ENCODE measurements around the gene CBLB. TPM values are rescaled to one million over a fixed set of nuclear protein-coding genes. Genes with fewer than 3 reads are reported as not detected.
"Not testable (repeated sequence)": the region's sequence is repeated elsewhere in the genome, so short reads cannot be mapped to it uniquely, and the experiment has no call there.

CBLB gene
- total RNA-seq, 1 experiment from 2014 or later: 15.7 TPM

DNA sequence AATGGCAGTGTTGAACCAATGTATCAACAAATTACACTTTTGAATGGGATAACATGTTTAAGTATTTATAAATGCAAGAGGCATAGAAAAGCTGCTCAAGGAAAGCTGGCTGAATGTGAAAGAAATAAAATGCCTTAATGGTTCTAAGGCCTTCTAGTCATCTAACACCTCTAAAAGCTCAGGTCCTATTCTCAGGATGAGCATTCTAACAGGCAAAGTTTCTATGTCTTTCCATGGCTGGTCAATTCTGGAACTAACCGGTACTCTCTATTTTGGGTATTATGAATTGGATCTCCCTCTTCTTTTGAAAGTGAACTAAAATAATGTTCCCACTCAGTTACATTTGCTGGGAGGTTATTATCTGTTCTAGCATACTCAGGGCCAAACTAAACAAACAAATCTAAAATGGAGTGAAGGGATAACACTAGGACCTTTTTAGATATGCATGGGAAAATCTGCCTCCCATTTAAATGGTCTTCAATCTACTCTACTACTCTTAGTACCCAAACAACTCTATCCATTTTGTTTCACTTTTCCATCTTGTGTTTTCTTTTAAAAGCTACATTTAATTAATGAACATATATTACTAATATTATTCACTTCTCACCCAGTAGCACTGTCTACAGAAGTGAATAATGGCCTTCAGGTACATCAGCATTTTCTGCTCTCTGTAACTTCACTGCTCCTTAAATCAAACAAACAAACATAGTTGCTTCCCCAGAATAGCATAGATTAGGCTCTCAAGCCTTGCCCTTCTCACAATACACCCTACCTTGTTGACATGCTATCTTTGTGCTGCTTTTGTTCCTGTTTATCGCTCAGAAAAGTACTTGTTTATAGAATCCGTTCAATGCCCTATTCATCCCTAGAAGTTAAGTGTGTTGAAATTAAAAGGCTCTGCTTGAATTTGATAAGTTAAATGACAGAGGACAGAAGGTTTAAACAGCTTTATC, 46.4 kb downstream of the CBLB start:
- peak; percentile 28 for DNase-seq (ENCODE audit: low read depth)

DNA sequence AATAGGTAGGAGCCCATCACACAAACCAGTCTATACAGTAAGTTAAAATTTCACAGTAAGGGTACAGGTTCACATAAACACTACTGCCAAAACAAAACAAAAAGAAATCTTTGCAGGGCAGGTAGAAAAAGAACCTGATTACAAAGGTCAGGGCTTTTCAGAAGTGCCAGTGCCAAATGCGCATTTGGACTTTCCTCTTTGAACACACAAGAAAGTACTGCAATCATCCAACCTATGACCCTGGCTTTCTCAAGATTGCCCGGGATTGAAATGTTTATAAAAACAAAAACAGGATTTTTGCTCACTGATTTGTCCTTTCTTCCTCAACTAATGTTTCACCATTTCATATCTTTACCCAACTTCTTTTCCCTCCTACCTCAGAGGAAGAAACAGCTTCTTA, 47.4 kb downstream of the CBLB start:
- DNase-seq (ENCODE audit: low read depth): no peak

DNA sequence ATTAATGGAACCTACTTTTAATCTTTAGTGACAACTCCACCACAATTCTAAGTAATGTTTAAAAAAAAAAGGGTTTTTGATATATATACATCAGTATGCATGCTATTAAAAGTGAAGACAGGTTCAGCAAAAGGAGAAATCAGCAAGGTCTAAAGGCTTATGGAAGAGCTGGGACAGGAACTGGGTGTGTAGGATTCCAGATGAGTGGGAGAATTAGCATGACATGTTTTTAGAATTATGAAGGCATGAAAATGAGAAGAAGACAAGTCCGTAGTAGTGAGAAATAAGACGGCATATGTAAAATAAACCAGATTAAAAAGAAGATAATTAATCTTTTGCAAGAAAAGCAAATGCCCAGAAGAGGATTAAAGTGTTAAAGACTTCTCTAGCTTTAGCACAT, 52.0 kb downstream of the CBLB start:
- DNase-seq (ENCODE audit: low read depth): no peak

DNA sequence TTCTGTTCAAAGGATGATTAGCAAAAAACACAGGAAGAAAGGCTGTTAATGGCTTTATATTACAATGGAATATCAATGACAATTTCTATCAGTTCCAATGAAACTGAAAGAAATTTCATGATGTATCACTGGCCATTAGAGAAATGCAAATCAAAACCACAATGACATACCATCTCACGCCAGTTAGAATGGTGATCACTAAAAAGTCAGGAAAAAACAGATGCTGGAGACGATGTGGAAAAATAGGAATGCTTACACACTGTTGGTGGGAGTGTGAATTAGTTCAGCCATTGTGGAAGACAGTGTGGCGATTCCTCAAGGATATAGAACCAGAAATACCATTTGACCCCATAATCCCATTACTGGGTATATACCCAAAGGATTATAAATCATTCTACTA, 53.5 kb downstream of the CBLB start:
- DNase-seq (ENCODE audit: low read depth): not testable (repeated sequence)

DNA sequence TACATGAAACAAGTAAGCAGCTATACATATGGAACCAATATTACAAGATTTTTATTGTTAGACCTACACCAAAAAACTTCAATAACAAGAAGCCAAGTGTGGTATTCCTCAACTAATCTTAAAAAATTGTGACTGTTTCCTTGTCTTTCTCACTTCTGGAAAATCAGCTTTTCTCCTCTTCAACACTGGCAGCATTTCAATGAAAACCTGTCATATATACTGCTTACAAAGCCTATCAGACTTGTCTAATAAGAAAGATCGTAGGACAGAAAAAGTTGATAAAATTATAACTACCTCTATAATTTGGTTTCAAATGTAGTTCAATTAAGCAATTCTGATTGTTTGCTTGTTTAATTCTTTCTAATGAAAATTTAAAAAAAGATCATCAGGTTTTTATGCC, 55.1 kb downstream of the CBLB start:
- DNase-seq (ENCODE audit: low read depth): no peak

DNA sequence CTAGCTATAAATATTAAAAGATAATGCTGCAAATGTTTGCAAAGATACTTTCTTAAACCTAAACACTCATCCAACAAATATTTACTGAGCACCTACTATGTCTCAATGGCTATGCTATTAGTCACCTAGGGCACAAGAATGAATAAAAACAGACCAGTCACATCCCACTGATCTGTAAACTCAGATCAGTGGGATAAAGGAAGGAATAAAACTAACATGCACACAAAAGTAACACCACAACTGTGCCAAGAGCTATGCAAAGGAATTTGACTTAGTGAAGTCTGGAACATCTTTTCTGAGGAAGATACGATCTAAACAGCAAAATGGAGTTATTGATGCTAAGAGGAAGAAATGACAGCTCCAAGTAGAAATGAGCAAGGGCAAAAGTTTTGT, 56.6 kb downstream of the CBLB start:
- DNase-seq (ENCODE audit: low read depth): peak; percentile 68

DNA sequence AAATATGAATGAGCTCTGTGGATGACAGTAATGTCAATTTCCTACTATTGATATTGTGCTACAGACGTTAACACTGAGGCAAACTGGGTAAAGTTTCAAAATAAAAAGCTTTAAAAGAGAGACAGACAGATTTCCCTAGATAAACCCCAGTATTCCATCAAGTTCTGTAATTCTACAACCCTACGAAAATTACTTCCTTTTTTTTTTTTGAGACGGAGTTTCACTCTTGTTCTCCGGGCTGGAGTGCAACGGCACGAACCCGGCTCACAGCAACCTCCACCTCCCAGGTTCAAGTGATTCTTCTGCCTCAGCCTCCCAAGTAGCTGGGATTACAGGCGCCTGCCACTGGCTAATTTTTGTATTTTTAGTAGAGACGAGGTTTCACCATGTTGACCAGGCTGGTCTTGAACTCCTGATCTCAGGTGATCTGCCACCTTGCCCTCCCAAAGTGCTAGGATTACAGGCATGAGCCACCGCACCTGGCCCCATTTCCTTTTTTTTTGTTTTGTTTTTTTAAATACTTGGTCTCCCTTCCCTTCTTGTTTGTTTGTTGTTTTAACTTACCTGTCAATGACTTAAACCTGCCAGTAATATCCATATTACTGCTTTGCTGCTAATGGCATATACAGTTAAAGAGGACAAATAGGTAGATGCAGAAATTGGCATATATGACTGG, 57.2 kb downstream of the CBLB start:
- DNase-seq (ENCODE audit: low read depth): no peak

DNA sequence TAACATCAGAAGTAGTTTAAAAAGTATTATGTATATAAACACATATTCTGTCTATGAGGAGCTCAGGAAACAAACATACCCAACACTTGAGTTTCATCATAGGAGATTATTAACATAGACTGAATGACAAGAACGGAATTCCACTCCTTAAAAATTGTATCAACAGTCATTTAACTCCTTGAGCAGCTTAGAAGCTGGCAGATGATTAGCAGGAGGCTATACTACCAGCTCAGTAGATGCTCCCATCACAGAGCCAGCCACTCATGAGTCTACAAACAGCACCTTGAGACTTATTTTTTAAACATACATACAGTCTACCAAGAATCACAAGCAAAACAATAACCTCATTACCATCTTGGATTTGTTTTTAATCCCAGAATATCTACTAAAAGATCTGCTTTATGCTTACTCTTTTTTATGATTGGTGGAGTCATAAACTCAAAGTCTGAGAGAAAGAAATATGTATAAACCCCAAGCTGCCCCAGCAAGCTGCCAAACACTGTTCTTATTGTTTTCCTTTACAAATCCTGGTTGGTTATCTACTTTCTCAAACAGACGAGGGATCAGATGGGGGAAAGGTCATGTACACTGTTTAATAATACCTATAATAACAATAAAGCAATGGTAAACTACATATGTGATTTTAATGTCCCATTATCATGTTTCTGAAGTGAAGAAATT, 59.5 kb downstream of the CBLB start:
- no peak for DNase-seq (ENCODE audit: low read depth)

DNA sequence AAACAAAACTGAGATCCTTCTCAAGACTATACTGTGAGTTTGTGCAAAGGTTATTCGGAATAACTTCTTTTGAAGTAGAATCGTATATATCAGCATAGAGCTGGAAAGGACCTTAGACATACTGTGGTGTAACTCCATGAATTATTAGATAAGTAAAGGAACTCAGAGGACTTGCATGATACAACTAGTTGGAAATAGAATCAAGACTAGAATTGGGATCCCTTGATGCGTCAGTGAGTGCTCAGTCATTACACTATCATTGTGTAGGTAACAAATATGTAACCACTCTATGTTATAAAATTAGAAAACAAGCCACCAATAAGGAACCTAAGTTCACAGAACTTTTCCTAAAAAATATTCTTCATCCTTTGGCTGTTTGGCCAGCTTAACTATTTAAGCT, 61.1 kb downstream of the CBLB start:
- DNase-seq (ENCODE audit: low read depth): no peak

DNA sequence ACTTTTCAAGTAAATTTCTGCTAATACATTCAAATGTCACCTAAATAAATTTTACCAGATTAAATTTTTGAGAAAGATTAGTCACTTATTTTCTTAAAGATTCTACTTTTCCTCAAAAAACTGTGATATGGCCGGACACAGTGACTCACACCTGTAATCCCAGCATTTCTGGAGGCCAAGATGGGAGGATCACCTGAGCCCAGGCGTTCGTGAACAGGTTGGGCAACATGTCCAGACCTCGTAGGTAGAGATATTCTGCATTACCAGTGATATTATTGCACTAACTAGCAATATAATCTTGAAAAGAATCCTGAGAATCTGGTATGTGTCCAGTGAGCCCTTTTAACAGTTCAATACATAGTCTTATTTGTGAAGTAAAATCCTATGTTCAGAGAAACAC, 61.7 kb downstream of the CBLB start:
- no peak for DNase-seq (ENCODE audit: low read depth)

DNA sequence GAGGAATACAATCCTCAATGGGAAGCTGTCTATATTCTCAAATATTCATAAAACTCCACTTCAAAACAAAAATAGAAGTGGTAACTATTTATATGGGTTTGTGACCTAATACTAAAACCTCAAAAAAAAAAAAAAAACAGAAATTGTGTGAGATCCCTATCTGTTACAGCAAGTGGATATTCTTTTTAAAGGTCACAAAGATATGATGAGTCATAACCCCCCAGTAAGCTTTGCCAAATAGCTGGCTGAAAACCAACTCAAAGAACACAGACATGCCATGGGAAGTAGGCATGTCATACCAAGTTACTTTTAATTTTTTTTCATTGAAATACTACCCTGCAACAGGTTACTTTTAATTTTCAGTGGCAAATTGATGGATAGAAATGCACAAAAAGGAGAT, 62.5 kb downstream of the CBLB start:
- peak; percentile 94 for DNase-seq (ENCODE audit: low read depth)

DNA sequence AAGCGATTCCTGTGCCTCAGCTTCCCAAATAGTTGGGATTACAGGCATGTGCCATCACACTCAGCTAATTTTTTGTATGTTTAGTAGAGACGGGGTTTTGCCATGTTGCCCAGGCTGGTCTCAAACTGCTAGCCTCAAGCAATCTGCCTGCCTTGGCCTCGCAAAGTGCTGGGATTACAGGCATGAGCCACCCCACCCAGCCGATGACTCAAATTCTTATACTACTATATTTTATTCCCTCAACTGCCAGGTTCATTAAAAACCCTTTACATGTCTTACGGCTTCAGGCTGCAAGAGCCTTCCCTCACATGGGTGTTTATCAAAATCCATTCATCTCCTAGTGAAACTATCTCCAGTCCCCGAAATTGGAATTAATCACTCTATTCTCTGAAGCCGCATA, 63.4 kb downstream of the CBLB start:
- DNase-seq (ENCODE audit: low read depth): no peak

DNA sequence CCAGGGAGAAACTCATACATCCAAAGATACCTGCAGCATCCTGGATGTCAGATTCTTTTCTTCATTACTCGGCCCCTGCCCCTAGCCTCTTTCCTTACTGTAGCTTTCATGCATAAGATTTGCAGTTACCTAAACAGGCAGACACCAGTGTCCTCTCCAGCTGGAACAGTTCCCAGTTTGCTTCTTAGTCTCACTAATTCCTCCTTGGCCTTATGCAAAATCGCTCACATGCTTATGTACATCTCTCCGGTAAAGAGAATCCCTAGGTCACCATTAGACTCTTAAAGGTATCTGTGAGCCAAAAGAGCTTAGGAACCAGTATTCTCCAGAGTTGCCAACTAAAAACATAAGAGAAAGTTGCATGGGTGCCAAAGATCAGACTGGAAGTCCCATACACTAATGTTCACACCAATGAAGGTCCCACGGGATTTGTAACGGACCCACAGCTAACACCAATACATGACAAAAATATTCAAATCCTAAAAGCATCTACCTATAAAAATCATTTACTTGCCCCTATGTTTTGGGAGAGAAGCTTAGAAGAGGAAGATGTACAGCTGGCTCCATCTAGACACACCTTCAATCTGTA, 66.6 kb downstream of the CBLB start:
- DNase-seq (ENCODE audit: low read depth): no peak

DNA sequence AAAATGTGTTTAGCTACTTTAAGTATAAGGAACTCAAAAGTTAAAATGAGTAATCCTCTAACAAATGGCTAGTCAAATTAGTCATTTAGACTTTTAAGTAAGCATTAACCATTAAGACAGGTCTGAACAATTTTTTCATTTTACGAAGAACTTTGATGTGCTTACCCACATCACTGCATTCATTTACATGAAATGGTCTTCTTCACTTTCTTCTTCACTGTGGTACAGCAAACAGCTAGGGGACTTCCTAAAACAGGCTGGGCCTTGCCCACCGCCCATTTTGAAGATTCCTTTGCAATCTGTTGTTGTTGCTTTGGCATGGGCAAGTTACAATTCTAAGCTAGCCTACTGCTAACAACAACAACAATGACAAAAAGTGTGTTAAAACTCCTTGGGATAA, 67.4 kb downstream of the CBLB start:
- DNase-seq (ENCODE audit: low read depth): no peak

DNA sequence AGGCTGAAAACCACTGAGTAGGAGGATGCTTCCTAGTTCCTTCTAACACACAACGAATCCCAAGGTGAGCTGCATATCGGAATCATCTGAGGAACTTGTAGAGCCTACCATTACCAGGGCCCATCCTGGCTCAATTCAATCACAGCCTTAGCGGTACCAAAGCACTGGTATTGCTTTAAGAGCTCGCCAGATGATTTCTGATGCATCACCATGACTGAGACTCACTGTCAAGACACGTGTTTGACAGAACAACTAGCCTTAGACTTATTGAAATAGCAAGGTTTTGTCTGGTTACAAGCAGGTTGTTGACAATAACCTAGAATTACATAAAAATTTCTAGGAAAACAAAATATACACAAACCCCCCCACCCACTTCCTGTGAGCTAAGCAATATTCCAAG, 68.5 kb downstream of the CBLB start:
- DNase-seq (ENCODE audit: low read depth): peak; percentile 7

DNA sequence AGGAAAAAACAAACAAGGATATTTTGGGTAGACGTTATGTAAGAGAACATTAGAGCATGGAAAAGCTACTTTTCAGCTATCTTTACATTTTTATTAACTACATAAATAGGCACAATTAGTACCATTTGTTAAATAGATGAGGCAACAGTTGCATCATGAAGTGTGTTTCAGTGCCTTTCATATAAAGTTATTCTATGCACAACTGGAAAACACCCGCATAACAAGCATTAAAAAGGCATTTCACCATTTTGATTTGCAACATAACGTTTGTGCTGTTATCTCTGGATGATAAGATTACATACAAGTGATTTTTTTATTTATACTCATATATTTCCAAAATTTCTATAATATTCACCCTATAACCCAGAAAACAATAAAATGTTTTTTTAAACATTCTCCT, 69.5 kb downstream of the CBLB start:
- no peak for DNase-seq (ENCODE audit: low read depth)

DNA sequence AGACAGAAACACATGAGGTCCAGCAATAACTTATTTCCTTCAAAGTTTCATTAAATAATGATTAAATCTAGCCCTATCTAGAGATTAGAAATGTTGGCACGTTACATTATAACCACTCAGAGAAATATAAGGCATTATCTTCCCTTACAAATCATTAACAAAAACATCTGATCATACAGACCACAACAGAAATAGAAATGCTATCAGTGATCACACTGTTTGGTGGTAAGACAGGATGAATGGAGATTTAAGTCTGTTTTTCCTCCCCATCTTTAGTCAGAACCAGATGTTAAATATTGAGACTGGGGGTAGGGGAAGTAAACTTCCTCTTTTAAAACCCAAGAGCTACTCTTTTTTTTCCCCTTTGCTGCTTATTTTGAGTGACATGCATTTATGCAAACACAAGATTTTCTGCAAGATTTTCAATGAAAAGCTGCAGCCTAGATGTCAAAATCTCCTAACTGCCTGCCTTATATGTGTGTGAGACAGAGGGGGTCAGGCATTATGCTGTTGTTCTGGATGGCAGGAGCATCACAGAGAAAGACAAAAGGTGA, 70.4 kb downstream of the CBLB start:
- no peak for DNase-seq (ENCODE audit: low read depth)

DNA sequence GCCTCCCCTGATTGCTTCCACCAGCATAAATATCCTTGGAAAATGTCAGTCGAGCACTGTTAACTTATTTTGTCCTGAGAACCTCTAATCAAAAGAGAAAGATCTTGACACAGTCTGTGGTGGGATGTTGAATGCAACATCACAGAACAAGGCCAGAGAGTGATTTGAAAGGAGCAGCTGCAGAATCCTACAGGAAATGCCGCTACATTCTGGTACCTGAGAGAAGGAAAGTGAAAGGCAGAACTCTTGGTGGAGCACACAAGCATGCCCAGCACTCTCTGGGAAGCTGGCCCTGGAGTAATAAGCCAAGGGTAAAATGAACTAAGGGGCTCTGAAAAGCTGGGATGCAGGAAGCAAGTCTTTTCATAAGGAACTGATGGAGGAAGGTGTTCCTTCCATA, 75.8 kb downstream of the CBLB start:
- DNase-seq (ENCODE audit: low read depth): peak; percentile 61

DNA sequence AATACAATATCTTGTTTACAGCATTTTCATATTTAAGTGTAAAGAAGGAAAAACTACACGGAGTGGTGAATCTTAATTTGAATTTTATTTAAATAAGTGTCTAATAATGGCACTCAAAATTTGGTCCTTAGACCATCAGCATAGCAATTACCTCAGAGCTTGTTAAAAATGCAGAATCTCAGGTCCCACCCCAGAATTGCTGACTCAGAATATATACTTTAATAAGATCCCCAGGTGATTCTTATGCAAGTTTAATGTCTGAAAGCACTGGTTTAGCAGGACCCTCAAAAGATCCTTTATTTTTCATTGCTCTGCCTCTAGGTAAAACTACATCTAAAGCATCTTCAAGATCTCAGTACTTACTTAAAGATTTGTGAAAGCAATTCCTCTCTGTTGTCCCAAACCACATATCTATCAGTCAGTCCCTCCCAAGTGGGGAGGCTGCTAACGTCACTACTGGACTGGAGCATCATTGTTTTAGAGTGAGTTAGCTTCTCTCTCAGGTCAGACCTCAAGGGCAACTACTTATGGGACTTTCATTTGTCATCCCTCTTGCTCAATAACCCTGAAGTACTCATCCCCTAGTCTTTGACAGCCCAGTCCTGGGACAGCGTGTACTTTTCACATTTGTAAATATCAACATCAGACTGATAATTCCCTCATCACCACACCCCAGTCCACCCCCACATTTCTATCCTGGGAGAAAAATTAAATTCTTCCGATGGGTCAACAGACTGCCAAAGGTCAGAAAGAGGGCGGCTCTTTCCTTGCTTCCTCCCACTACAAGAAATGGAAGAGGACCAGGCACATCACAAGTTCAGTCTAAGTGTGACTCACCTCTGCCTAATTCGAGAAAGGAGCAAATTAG, 76.7 kb downstream of the CBLB start:
- DNase-seq (ENCODE audit: low read depth): peak; percentile 99

DNA sequence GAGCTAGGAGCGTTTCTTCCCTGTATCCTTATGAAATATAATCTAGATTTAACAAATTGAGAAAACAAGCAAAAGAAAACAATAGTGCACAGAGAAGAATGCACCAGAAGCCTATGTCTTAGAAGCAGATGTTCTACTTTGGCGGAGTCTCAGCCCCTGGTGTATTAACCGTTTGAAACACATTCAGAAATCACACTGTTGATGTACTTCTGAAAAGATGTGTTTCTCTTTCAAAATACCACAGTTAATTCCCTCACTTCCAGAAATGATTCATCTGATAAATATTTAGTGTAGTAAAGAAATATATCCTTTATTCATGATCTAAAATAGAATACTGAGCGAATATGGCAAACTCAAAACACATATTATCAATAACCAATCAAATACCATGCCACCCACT, 77.7 kb downstream of the CBLB start:
- DNase-seq (ENCODE audit: low read depth): peak; percentile 74

DNA sequence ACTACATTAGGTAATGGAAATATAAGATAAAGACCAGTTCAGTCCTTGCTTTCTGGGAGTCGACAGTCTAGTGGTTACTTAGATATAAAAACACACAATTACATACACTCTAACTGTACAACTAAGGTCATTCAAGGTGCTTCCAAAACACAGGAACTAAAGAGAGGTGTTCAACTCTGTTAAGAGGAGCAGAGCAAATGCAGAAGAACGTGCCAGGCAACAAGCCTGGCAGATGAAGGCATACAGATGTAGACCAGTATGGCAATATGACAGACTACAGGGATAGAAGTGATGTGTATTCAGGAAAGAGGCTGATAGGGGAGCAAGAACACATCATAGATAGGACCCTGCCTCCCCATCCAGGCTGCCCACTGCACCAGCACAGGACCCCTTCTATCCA, 78.3 kb downstream of the CBLB start:
- DNase-seq (ENCODE audit: low read depth): no peak
